GM21390 (cell line): ENCODE data around the gene SLC26A5.
A peak's percentile ranks its signal among the peaks of the same experiment; 100 is the strongest.

Experiments
- ATAC-seq: cut with Tn5 transposase; IDR thresholded peaks from one replicate; pipeline ENCODE4 v1.9.1; 2021; ENCODE audit not compliant: unreplicated experiment

SLC26A5 gene

GRCh38 chr7:103348452-103348851 lies 97.6 kb downstream of the SLC26A5 start:
- no peak for ATAC-seq

- ATAC-seq, result peak; percentile 72
Observed at GRCh38 chr7:103347507-103348267, 98.3 kb downstream of the SLC26A5 start, which contains the start of gene PSMC2. Gene PSMC2, plus strand, starts transcription at chr7:103347643. Its CDS starts 69 bp downstream, at chr7:103347712.

GRCh38 chr7:103346396-103346795 lies 99.6 kb downstream of the SLC26A5 start:
- ATAC-seq, result no peak

GRCh38 chr7:103344453-103345149 lies 101.4 kb downstream of the SLC26A5 start, which contains the start of gene DNAJC2:
Gene DNAJC2, minus strand, starts transcription at chr7:103344767. Its CDS starts 145 bp downstream, at chr7:103344622.
- peak; percentile 74 for ATAC-seq

- ATAC-seq, result peak; percentile 4
Observed at GRCh38 chr7:103343758-103344452, 102.1 kb downstream of the SLC26A5 start.

GRCh38 chr7:103343332-103343731 lies 102.7 kb downstream of the SLC26A5 start:
- no peak for ATAC-seq

GRCh38 chr7:103341466-103341865 lies 104.5 kb downstream of the SLC26A5 start:
- ATAC-seq, result no peak

GRCh38 chr7:103338864-103339263 lies 107.1 kb downstream of the SLC26A5 start:
- ATAC-seq, result no peak

- no peak for ATAC-seq
Observed at GRCh38 chr7:103336761-103337160, 109.2 kb downstream of the SLC26A5 start.

- no peak for ATAC-seq
Observed at GRCh38 chr7:103325744-103326143, 120.3 kb downstream of the SLC26A5 start.
